Mammary epithelial cell (primary cell): ENCODE measurements around the gene AKAP8.

ENCODE experiments used
- CTCF ChIP-seq, 2 donors: IDR thresholded peaks in 1 of 2; conservative IDR thresholded peaks in 1 of 2; 2 replicates each; pipeline ENCODE4 v1.5.1; 2011 to 2012; ENCODE audit warnings: inconsistent platforms in 2 of 2, low read length in 2 of 2, mild to moderate bottlenecking in 2 of 2, control low read depth in 1 of 2, low read depth in 1 of 2; ENCODE audit not compliant: insufficient read depth in 1 of 2; ENCODE audit errors: extremely low read depth in 1 of 2
- EZH2 ChIP-seq: IDR thresholded peaks from 2 replicates; pipeline ENCODE4 v1.6.1; 2012; ENCODE audit warnings: low read length, inconsistent platforms, borderline replicate concordance

- TF ChIP-seq CTCF (conservative IDR thresholded peaks at IDR 0.05 in 1 of 2, IDR thresholded peaks at IDR 0.05 in 1 of 2; ENCODE audit: extremely low read depth in 1 of 2, insufficient read depth in 1 of 2, low read depth in 1 of 2, low read length in 2 of 2) (no peak), EZH2 (no peak)
These were observed 19.1 kb upstream of the AKAP8 start for GRCh38 chr19:15398501-15399233.
